CD14-positive monocyte (primary cell): ENCODE results near the gene LRRC8E. TPM values are rescaled to one million over a fixed set of nuclear protein-coding genes. Genes with fewer than 3 reads are reported as not detected.

Experiments used
- DNase-seq, 3 donors: peaks; one replicate each; pipeline ENCODE4 v3.0.0-alpha.2; 2011 to 2022
- H2AFZ ChIP-seq: 2 replicates; pipeline ENCODE4 v1.6.0; 2012; ENCODE audit warnings: mild to moderate bottlenecking, low read depth, low read length, inconsistent platforms; ENCODE audit not compliant: insufficient read depth, poor library complexity, severe bottlenecking
- H3K27ac ChIP-seq, 2 donors: 1 replicate in 1 of 2; 2 replicates in 1 of 2; pipeline ENCODE4 v1.5.1; 2012 to 2013; ENCODE audit warnings: low read length in 2 of 2, control low read depth in 1 of 2, inconsistent platforms in 1 of 2, low read depth in 1 of 2, mild to moderate bottlenecking in 1 of 2
- H3K27me3 ChIP-seq, 2 donors: one replicate each; pipeline versions ENCODE4 v1.6.0 to v1.6.1; 2011 to 2013; ENCODE audit warnings: low read length in 2 of 2; ENCODE audit not compliant: control insufficient read depth in 2 of 2, insufficient read depth in 2 of 2
- H3K36me3 ChIP-seq, 2 donors: replicated peaks in 1 of 2; 1 replicate in 1 of 2; 2 replicates in 1 of 2; pipeline versions ENCODE4 v1.5.1 to v1.6.1; 2012 to 2013; ENCODE audit warnings: low read length in 2 of 2, control low read depth in 1 of 2, inconsistent platforms in 1 of 2, mild to moderate bottlenecking in 1 of 2; ENCODE audit not compliant: insufficient read depth in 2 of 2, control insufficient read depth in 1 of 2
- H3K4me1 ChIP-seq, 2 donors: 1 replicate in 1 of 2; 2 replicates in 1 of 2; pipeline versions ENCODE4 v1.5.1 to v1.6.1; 2012 to 2013; ENCODE audit warnings: low read length in 2 of 2, control low read depth in 1 of 2, inconsistent platforms in 1 of 2, mild to moderate bottlenecking in 1 of 2, moderate library complexity in 1 of 2; ENCODE audit not compliant: insufficient read depth in 2 of 2, control insufficient read depth in 1 of 2
- H3K4me2 ChIP-seq: replicated peaks from 2 replicates; pipeline ENCODE3; 2012; ENCODE audit warnings: low read length, moderate library complexity, mild to moderate bottlenecking; ENCODE audit not compliant: poor library complexity, severe bottlenecking; ENCODE audit errors: extremely low read depth
- H3K4me3 ChIP-seq, 3 experiments: fragments of 200-600 bp in 1 of 3; sonication (generic) in 1 of 3; replicated peaks in 1 of 3; 1 replicate in 2 of 3; 2 replicates in 1 of 3; pipeline ENCODE4 v1.5.1; 2011 to 2013; ENCODE audit warnings: low read length in 3 of 3, mild to moderate bottlenecking in 3 of 3, control low read depth in 2 of 3, low read depth in 2 of 3, inconsistent platforms in 1 of 3, moderate library complexity in 1 of 3
- H3K79me2 ChIP-seq: 2 replicates; pipeline ENCODE4 v1.6.0; 2012; ENCODE audit warnings: mild to moderate bottlenecking, control low read depth, inconsistent platforms, low read length, moderate library complexity; ENCODE audit not compliant: insufficient read depth
- H3K9ac ChIP-seq: 2 replicates; pipeline ENCODE4 v1.6.0; 2017; ENCODE audit warnings: low read length, mild to moderate bottlenecking; ENCODE audit not compliant: insufficient read depth, poor library complexity, severe bottlenecking
- H3K9me3 ChIP-seq, 2 donors: replicated peaks in 1 of 2; 1 replicate in 1 of 2; 2 replicates in 1 of 2; pipeline versions ENCODE4 v1.5.1 to v1.6.1; 2012 to 2013; ENCODE audit warnings: low read length in 2 of 2, control low read depth in 1 of 2; ENCODE audit not compliant: control insufficient read depth in 1 of 2, insufficient read depth in 1 of 2
- H4K20me1 ChIP-seq: 2 replicates; pipeline ENCODE4 v1.6.0; 2012; ENCODE audit warnings: mild to moderate bottlenecking, low read length, control low read depth, moderate library complexity; ENCODE audit not compliant: insufficient read depth
- H3K27ac Mint-ChIP-seq, 7 donors: one replicate each; pipeline ENCODE4 v1.8.0; 2020; ENCODE audit warnings: mild to moderate bottlenecking in 7 of 7, mixed read lengths in 7 of 7, moderate library complexity in 6 of 7, inconsistent platforms in 2 of 7
- H3K27me3 Mint-ChIP-seq, 3 donors: one replicate each; pipeline ENCODE4 v1.8.0; 2021 to 2022; ENCODE audit warnings: low read depth in 3 of 3, mild to moderate bottlenecking in 3 of 3, mixed read lengths in 3 of 3, moderate library complexity in 3 of 3, inconsistent platforms in 1 of 3
- H3K36me3 Mint-ChIP-seq, 2 donors: one replicate each; pipeline ENCODE4 v1.8.0; 2020; ENCODE audit warnings: mixed read lengths in 2 of 2, inconsistent platforms in 1 of 2, mild to moderate bottlenecking in 1 of 2
- H3K4me1 Mint-ChIP-seq: one replicate; pipeline ENCODE4 v1.8.0; 2020; ENCODE audit warnings: mild to moderate bottlenecking, mixed read lengths
- H3K4me3 Mint-ChIP-seq, 2 donors: one replicate each; pipeline ENCODE4 v1.8.0; 2020; ENCODE audit warnings: mild to moderate bottlenecking in 2 of 2, mixed read lengths in 2 of 2, moderate library complexity in 1 of 2
- H3K9me3 Mint-ChIP-seq, 7 donors: one replicate each; pipeline ENCODE4 v1.8.0; 2020 to 2022; ENCODE audit warnings: mixed read lengths in 7 of 7, mild to moderate bottlenecking in 6 of 7, moderate library complexity in 6 of 7, inconsistent platforms in 2 of 7
- WGBS: methylation state at CpG from one replicate; pipeline ENCODE4 v1.1.5; 2013; ENCODE audit warnings: missing lambda C conversion rate; ENCODE audit not compliant: insufficient coverage; 5-methylcytosine and 5-hydroxymethylcytosine counted together
- intact Hi-C, 2 donors: fragments of 100-400 bp; cut with micrococcal nuclease; formaldehyde crosslinking; loops; one replicate each; pipeline versions ENCODE4 v1.15.0 to v1.15.1; 2023
- polyA plus RNA-seq, 3 donors: library from polyadenylated mRNA; depleted of rRNA in 1 of 3; unstranded in 2 of 3; stranded (reverse) in 1 of 3; fragments of 300-500 nt in 2 of 3; fragments of >200 nt in 1 of 3; fragmentation: Illumina TruSeq in 2 of 3; gene quantifications; 1 replicate in 2 of 3; 2 replicates in 1 of 3; pipeline ENCODE4 v1.2.3, GENCODE V29; 2012 to 2021
- TF ChIP-seq, protein P1 (sequence below): fragments of 200-600 bp; IDR thresholded peaks from one replicate; pipeline ENCODE4 v1.8.0; 2022; ENCODE audit warnings: antibody characterized with exemption, mild to moderate bottlenecking

The LRRC8E gene
- polyA plus RNA-seq, 3 donors, result not detected

GRCh38 chr19:7869453-7869909 is 18.8 kb upstream of the LRRC8E start:
- Histone ChIP-seq H3K4me1 (peaks cover 43 to 52% of the 10 kb centered on the region in 2 donors), H3K9ac (peak overlapping the region; percentile 43), H3K27ac (no peak overlapping the region), H3K4me2 (peak overlapping the region; percentile 74), H3K36me3 (no peaks in the 10 kb centered on the region), H3K9me3 (peaks cover 3 to 14% of the 10 kb centered on the region in 2 donors), H4K20me1 (no peaks in the 10 kb centered on the region), H2AFZ (peak overlapping the region; percentile 80), H3K4me3 (peak overlapping the region in 1 of 3 experiments; percentile 68), H3K27me3 (peaks cover 30 to 67% of the 10 kb centered on the region in 2 donors), H3K79me2 (no peaks in the 10 kb centered on the region)
- H3K4me1 Mint-ChIP-seq, result peaks cover 39% of the 10 kb centered on the region
- peaks cover 65 to 81% (median 73%) of the 10 kb centered on the region in 3 donors for H3K27me3 Mint-ChIP-seq
- intact Hi-C loops, result loop anchor here in 1 of 2 donors (5.0 kb wide), 1 partner anchor 53 kb away; the partner anchor contains the start of gene SNAPC2
- H3K36me3 Mint-ChIP-seq, result peaks cover 4 to 8% of the 10 kb centered on the region in 2 donors
- DNase-seq, result peak; percentile 18 to 44 (median 24)
- H3K4me3 Mint-ChIP-seq, result peak overlapping the region in 1 of 2 donors; percentile 37
- TF ChIP-seq, protein P1, sequence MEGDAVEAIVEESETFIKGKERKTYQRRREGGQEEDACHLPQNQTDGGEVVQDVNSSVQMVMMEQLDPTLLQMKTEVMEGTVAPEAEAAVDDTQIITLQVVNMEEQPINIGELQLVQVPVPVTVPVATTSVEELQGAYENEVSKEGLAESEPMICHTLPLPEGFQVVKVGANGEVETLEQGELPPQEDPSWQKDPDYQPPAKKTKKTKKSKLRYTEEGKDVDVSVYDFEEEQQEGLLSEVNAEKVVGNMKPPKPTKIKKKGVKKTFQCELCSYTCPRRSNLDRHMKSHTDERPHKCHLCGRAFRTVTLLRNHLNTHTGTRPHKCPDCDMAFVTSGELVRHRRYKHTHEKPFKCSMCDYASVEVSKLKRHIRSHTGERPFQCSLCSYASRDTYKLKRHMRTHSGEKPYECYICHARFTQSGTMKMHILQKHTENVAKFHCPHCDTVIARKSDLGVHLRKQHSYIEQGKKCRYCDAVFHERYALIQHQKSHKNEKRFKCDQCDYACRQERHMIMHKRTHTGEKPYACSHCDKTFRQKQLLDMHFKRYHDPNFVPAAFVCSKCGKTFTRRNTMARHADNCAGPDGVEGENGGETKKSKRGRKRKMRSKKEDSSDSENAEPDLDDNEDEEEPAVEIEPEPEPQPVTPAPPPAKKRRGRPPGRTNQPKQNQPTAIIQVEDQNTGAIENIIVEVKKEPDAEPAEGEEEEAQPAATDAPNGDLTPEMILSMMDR, result peak; percentile 82
- H3K27ac Mint-ChIP-seq, result no peak overlapping the region
- 2% methylated on average over 47 of the region's 47 CpGs for WGBS
- peaks cover 3 to 38% (median 17%) of the 10 kb centered on the region in 7 donors for H3K9me3 Mint-ChIP-seq

- Mint-ChIP-seq H3K27ac (no peak overlapping the region), H3K4me1 (peaks cover 35% of the 10 kb centered on the region), H3K36me3 (peaks cover 3 to 8% of the 10 kb centered on the region in 2 donors), H3K9me3 (peaks cover 3 to 39% (median 16%) of the 10 kb centered on the region in 7 donors), H3K27me3 (peaks cover 66 to 81% (median 73%) of the 10 kb centered on the region in 3 donors), H3K4me3 (peak overlapping the region; percentile 35 to 55)
- peak overlapping the region; percentile 43 for H3K9ac ChIP-seq
- peak overlapping the region; percentile 74 for H3K4me2 ChIP-seq
- no peak overlapping the region for H3K27ac ChIP-seq
- H3K36me3 ChIP-seq, result no peaks in the 10 kb centered on the region
- peak overlapping the region; percentile 80 for H2AFZ ChIP-seq
- peaks cover 35 to 67% of the 10 kb centered on the region in 2 donors for H3K27me3 ChIP-seq
- peaks cover 3 to 19% of the 10 kb centered on the region in 2 donors for H3K9me3 ChIP-seq
- no peaks in the 10 kb centered on the region for H4K20me1 ChIP-seq
- H3K79me2 ChIP-seq, result no peaks in the 10 kb centered on the region
- H3K4me1 ChIP-seq, result peaks cover 42 to 52% of the 10 kb centered on the region in 2 donors
- peak overlapping the region in 1 of 3 experiments; percentile 68 for H3K4me3 ChIP-seq
- intact Hi-C loops, result loop anchor here (5.0 kb wide), 1 partner anchor 52 kb away; the partner anchor contains the start of gene SNAPC2 (in 2 of the 2)
- WGBS, result 15% methylated on average over 22 of the region's 30 CpGs
- DNase-seq, result no peak
- TF ChIP-seq, protein P1, result no peak
Observed at GRCh38 chr19:7869910-7870511, 18.3 kb upstream of the LRRC8E start.
